HG02884 (cell line): Measurements from ENCODE around the gene CHP1.
A peak's percentile ranks its signal among the peaks of the same experiment; 100 is the strongest.
"Not testable (repeated sequence)": the region's sequence is repeated elsewhere in the genome, so short reads cannot be mapped to it uniquely, and the experiment has no call there.

Experiments used
- ATAC-seq: cut with Tn5 transposase; IDR thresholded peaks from one replicate; pipeline ENCODE4 v1.9.1; 2021; ENCODE audit warnings: mild to moderate bottlenecking, moderate library complexity; ENCODE audit not compliant: unreplicated experiment

Gene CHP1

GRCh38 chr15:41230650-41231421, at the start of gene CHP1, which contains the start of gene EXD1:
Gene CHP1 (plus strand): TSS chr15:41231268. CDS start chr15:41231383, 115 bp downstream.
Gene EXD1 (minus strand): TSS chr15:41230757. CDS start chr15:41226575, 4,182 bp downstream.
- ATAC-seq, result peak; percentile 88

- ATAC-seq, result no peak
Observed at GRCh38 chr15:41182266-41182665, 48.8 kb upstream of the CHP1 start.

GRCh38 chr15:41183581-41183980, 47.5 kb upstream of the CHP1 start:
- no peak for ATAC-seq

- ATAC-seq, result no peak
Observed at GRCh38 chr15:41194444-41194843, 36.6 kb upstream of the CHP1 start.

- no peak for ATAC-seq
Observed at GRCh38 chr15:41199470-41199869, 31.6 kb upstream of the CHP1 start.

GRCh38 chr15:41203395-41203794, 27.7 kb upstream of the CHP1 start:
- no peak for ATAC-seq

GRCh38 chr15:41205315-41205714, 25.8 kb upstream of the CHP1 start:
- no peak for ATAC-seq

GRCh38 chr15:41207687-41208448, 23.2 kb upstream of the CHP1 start:
- no peak for ATAC-seq

GRCh38 chr15:41215708-41216107, 15.4 kb upstream of the CHP1 start:
- ATAC-seq, result no peak

- no peak for ATAC-seq
Observed at GRCh38 chr15:41218851-41219250, 12.2 kb upstream of the CHP1 start.

- no peak for ATAC-seq
Observed at GRCh38 chr15:41219381-41219780, 11.7 kb upstream of the CHP1 start.

GRCh38 chr15:41230345-41230649, 771 bp upstream of the CHP1 start:
- no peak for ATAC-seq

- ATAC-seq, result peak; percentile 39
Observed at GRCh38 chr15:41231422-41232226, 556 bp downstream of the CHP1 start.

GRCh38 chr15:41233367-41233771, 2.3 kb downstream of the CHP1 start:
- ATAC-seq, result no peak

- not testable (repeated sequence) for ATAC-seq
Observed at GRCh38 chr15:41235228-41235627, 4.2 kb downstream of the CHP1 start.

- no peak for ATAC-seq
Observed at GRCh38 chr15:41235929-41236328, 4.9 kb downstream of the CHP1 start.

- ATAC-seq, result no peak
Observed at GRCh38 chr15:41238100-41238499, 7.0 kb downstream of the CHP1 start.

GRCh38 chr15:41241221-41241964, 10.3 kb downstream of the CHP1 start:
- ATAC-seq, result no peak

- ATAC-seq, result not testable (repeated sequence)
Observed at GRCh38 chr15:41250745-41251144, 19.7 kb downstream of the CHP1 start.

GRCh38 chr15:41251411-41251810, 20.3 kb downstream of the CHP1 start:
- no peak for ATAC-seq

- no peak for ATAC-seq
Observed at GRCh38 chr15:41254560-41254959, 23.5 kb downstream of the CHP1 start.
